ENCODE measurements around the gene RABAC1.
A peak's percentile ranks its signal among the peaks of the same experiment; 100 is the strongest.
"Not testable (repeated sequence)": the region's sequence is repeated elsewhere in the genome, so short reads cannot be mapped to it uniquely, and the experiment has no call there.

The RABAC1 gene

DNA sequence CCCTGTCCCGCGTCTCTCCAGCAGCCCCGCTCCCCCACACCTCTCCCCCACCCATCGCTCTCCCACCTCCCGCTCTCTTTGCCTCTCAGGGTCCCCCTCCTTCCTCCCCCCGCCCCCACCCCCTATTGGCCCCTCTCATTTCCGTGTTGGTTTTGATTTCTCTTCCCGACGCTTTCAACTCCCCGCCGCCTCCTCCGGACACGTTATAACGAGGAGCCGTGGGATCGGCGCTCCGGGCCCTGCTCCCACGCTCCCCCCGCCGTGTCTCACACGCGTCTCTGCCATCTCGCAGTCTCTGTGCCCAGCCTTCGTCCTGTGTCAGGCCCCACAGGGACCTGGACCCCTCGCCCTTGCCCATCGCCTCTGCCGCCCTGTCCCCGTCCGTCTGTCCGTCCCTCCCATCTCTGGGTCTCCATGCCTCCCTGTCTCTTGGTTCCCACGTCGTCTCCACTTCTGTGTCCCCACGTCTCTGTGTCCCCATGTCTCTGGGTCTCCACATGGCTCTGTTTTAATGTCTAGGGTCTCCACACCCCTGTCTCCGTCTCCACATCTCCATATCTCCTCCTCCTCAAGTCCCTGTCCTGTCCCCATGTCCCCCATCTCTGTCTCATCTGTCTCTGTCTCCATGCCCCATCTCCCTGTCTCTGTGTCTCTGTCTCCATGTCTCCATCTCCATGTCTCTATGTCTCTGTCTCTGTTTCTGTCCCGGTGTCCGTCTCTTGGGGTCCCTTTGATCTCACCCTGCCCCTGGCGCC, 43.9 kb downstream of the RABAC1 start:
- H4K20me1 ChIP-seq = peaks cover 18 to 55% (median 40%) of the 10 kb centered on the region in 11 experiments; a peak in 21 of 22 replicates
- peaks cover 68 to 85% (median 81%) of the 10 kb centered on the region in 11 experiments for H3K27me3 ChIP-seq
- H3K36me3 ChIP-seq = no peaks in the 10 kb centered on the region
- H3K4me3 ChIP-seq = peak overlapping the region in 8 of 10 experiments; percentile 7 to 51 (median 39); a peak in 9 of 20 replicates
- peak overlapping the region in 3 of 11 experiments; percentile 32 to 50 (median 38); a peak in 2 of 22 replicates for H3K9ac ChIP-seq
- peak overlapping the region; percentile 50 to 85 (median 73) for H3K4me2 ChIP-seq
- H3K27ac ChIP-seq = no peak overlapping the region
- TF ChIP-seq Cebpa-rat (IDR thresholded peaks at IDR 0.05) = no peak
- H3K9me3 ChIP-seq (replicated peaks in 1 of 11) = no peaks in the 10 kb centered on the region
- H3K4me1 ChIP-seq = peaks cover 6 to 24% (median 22%) of the 10 kb centered on the region in 10 experiments

DNA sequence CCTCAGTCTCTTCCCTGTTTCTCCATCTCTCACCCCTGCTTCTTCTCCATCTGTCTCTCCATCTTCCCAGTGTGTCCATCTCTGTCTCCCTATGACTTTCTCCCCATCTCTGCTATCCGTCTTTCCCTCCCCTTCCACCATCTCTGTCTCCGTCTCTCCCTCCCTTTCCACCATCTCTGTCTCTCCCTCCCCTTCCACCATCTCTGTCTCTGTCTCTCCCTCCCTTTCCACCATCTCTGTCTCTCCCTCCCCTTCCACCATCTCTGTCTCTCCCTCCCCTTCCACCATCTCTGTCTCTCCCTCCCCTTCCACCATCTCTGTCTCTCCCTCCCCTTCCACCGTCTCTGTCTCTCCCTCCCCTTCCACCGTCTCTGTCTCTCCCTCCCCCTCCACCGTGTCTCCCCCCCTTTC, 44.7 kb downstream of the RABAC1 start:
- not testable (repeated sequence) for H3K4me2 ChIP-seq; H3K9me3 ChIP-seq (replicated peaks in 1 of 11); H3K4me3 ChIP-seq; H3K27ac ChIP-seq; H3K36me3 ChIP-seq; H3K9ac ChIP-seq
- Histone ChIP-seq H4K20me1 (peaks cover 25 to 63% (median 47%) of the 10 kb centered on the region in 11 experiments; a peak in 21 of 22 replicates), H3K4me1 (peaks cover 6 to 24% (median 22%) of the 10 kb centered on the region in 10 experiments), H3K27me3 (peaks cover 68 to 92% (median 82%) of the 10 kb centered on the region in 11 experiments)

DNA sequence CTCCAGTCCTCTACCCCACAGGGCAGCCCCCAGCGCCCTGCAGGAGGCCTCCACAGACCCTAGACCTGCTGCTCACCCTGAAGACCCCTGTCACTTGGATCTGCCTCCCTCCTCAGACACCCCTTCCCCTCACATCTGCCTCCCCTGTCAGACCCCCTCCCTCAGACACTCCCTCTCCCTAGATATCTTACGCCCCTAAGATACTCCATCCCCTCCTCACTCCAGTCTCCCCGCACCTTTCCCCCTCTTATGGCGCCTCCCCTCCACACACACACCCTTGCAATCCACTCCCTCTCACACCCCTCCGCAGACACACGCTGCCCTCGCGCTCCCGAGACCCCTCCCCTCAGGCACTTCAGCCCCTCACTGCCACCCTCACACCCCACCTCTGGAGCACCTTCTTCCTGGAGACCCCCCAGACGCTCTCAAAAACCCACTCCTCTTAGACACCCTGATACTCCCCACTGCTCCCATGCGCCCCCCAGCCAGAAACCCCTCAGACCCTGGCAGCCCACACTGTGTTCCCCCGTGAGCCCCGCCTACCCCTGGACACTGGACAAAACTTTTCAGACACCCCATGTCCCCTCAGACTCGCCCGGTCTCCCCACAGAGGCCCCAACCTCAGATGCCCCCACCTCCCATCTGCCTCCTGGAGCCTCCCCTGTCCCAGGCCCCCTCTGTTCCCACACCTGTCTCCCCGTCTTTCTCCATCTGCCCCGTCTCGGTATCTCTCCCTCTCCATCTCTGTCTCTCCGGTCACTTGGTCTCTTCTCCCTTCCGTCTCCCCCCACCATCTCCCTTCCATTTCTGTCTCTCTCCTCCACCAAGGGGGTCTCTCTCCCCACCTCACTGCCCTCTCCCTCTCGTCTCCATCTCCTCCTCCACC, 45.3 kb downstream of the RABAC1 start:
- H3K9ac ChIP-seq = no peak overlapping the region
- peaks cover 31 to 69% (median 51%) of the 10 kb centered on the region in 11 experiments; a peak in 21 of 22 replicates for H4K20me1 ChIP-seq
- no peak overlapping the region for H3K27ac ChIP-seq
- H3K9me3 ChIP-seq (replicated peaks in 1 of 11) = no peaks in the 10 kb centered on the region
- no peak for TF ChIP-seq Cebpa-rat (IDR thresholded peaks at IDR 0.05)
- H3K4me1 ChIP-seq = peaks cover 6 to 24% (median 22%) of the 10 kb centered on the region in 10 experiments
- 0 out of 22 replicates have a peak overlapping the region, but pooled peaks of 1 of the 11 experiments have one; percentile 7 for H3K4me2 ChIP-seq
- H3K36me3 ChIP-seq = peaks cover 0 to 4% (median 0%) of the 10 kb centered on the region in 11 experiments; a peak in 3 of 22 replicates
- peaks cover 68 to 92% (median 82%) of the 10 kb centered on the region in 11 experiments for H3K27me3 ChIP-seq
- no peak overlapping the region; a peak in 1 of 20 replicates for H3K4me3 ChIP-seq

DNA sequence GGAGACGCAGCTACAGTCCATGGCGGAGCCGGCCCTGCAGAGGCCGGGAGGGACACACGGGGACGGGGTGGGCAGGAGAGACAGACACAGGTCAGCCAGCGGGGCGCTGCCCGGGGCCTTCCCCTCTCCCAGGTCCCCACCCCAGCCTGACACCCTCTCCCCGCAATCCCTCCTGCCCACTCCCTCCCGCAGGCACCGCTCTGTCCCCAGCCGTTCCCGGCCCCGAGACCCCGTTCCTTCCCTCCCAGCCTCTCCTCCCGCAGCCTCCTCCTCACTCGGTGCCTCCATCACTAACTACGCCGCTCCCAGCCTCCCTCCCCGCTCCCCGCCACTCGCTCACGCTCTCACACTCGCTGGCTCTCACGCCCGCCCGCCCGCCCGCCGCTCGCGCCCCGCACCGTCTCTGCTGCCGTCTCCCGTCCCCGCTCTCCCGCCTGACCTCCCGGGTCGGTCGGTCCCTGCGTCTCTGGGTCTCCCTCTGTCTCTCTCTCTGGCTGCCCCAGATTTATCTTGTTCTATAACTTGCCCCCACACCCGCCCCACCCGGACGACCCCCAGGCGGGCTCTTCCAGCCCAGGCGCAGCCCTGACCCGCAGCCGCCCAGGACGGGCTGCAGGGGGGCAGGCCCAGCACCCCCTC, 46.1 kb downstream of the RABAC1 start:
- Histone ChIP-seq H3K27ac (no peak overlapping the region), H3K36me3 (peaks cover 0 to 12% (median 5%) of the 10 kb centered on the region in 11 experiments; a peak in 10 of 22 replicates), H3K4me2 (0 out of 22 replicates have a peak overlapping the region, but pooled peaks of 1 of the 11 experiments have one; percentile 7), H3K4me1 (peaks cover 6 to 24% (median 22%) of the 10 kb centered on the region in 10 experiments), H3K9ac (no peak overlapping the region), H3K9me3 (replicated peaks in 1 of 11) (no peaks in the 10 kb centered on the region), H3K27me3 (peaks cover 68 to 86% (median 80%) of the 10 kb centered on the region in 11 experiments), H4K20me1 (peaks cover 38 to 74% (median 59%) of the 10 kb centered on the region in 11 experiments; a peak in 21 of 22 replicates), H3K4me3 (no peak overlapping the region; a peak in 1 of 20 replicates)
- TF ChIP-seq Cebpa-rat (IDR thresholded peaks at IDR 0.05) = no peak

DNA sequence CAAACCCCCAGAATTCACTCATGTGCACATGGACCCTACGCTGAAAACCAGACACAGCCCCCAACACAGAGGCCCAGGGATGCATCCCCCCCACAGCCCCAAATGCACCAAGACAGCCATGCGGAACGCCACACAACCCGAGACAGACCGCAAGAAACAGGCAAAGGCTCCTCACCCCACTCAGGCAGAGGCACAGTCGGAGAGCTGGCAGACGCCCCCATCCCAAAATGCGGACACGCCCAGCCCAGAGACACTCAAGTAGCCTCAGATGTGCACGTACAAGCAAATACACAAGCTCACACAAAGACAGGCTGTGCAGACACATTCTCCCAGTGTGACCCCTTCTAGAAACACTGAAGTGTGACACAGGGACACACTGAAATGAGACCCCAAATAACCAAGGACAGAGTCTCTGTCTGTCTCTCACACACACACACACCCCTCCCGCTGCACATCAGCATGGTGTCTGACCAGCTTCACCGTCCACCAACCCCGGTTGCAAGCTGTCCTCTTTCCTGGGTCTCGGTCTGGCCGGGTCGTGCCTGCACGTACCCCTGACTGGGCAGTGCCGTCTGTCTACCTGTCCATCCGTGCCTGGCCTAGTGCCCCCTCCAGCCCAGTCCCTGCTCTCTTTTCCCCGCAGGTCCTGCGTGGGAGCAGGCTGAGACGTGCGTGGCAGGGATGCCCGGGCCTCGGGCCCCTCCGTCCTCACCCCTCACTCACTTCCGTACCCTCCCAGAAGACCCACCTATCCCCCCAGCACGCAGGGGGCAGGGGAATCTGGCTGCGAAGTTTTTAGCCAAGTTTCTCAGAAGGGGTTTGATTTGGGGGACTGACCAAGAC, 47.0 kb downstream of the RABAC1 start:
- H3K27me3 ChIP-seq = peaks cover 67 to 77% (median 72%) of the 10 kb centered on the region in 11 experiments
- peak overlapping the region in 8 of 11 experiments; percentile 4 to 64 (median 56); a peak in 15 of 22 replicates for H3K4me2 ChIP-seq
- H3K4me1 ChIP-seq = peaks cover 6 to 24% (median 22%) of the 10 kb centered on the region in 10 experiments
- H3K36me3 ChIP-seq = peaks cover 3 to 18% (median 10%) of the 10 kb centered on the region in 11 experiments; a peak in 21 of 22 replicates
- H4K20me1 ChIP-seq = peaks cover 43 to 77% (median 60%) of the 10 kb centered on the region in 11 experiments; a peak in 21 of 22 replicates
- TF ChIP-seq Cebpa-rat (IDR thresholded peaks at IDR 0.05) = no peak
- H3K4me3 ChIP-seq = no peak overlapping the region
- no peak overlapping the region for H3K27ac ChIP-seq
- peak overlapping the region in 2 of 11 experiments; percentile 5 to 24; a peak in 1 of 22 replicates for H3K9ac ChIP-seq
- no peaks in the 10 kb centered on the region for H3K9me3 ChIP-seq (replicated peaks in 1 of 11)

DNA sequence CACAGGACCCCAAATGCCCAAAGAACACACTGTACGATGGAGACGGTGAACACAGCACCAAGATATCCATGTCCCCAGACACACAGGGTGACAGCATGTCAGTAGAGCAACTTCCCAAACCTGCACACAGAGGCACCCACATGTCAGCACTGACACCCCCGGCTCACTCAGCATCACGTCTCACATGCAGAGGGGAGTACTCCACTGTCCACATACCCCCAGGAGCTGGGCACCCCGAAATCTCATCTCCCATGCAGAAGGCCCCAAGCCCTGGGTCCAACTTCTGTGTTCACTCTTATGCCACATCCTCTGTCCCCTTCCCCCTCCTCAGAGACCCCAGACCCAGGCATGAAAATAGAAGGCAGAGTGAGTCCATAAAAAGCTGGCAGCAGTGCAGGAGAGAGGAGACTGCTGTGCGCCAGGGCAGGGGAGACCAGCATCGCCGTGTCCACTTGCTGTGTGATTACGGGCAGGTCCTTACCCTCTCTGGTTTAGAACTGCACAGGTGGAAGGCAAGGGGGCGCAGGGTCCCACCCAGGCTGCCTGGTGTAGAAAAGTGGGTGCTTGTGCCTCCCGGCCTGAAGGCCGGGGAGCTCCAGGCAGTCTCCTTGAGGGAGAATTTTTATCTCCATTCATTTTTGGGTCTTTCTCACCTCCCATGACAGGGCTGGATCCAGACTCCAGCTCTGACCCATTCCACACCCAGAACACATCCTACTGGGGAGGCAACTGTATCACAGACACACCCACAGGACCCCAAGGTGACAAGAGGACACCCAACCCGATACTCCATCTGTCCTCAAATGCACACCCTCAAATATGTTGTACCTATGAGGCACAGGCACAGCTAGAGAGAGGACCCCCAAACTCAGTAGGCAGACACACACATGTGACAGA, 47.9 kb downstream of the RABAC1 start:
- Histone ChIP-seq H3K4me3 (no peak overlapping the region), H3K27ac (no peak overlapping the region), H3K9me3 (replicated peaks in 1 of 11) (no peaks in the 10 kb centered on the region), H3K4me2 (peak overlapping the region in 8 of 11 experiments; percentile 4 to 64 (median 56); a peak in 15 of 22 replicates), H3K4me1 (peaks cover 6 to 24% (median 22%) of the 10 kb centered on the region in 10 experiments), H3K9ac (no peak overlapping the region), H3K36me3 (peaks cover 12 to 27% (median 19%) of the 10 kb centered on the region in 11 experiments), H4K20me1 (peaks cover 52 to 86% (median 69%) of the 10 kb centered on the region in 11 experiments; a peak in 21 of 22 replicates), H3K27me3 (peaks cover 58 to 68% (median 63%) of the 10 kb centered on the region in 11 experiments)
- TF ChIP-seq Cebpa-rat (IDR thresholded peaks at IDR 0.05) = no peak

Data from BLaER1 treated with 17β-estradiol and CSF1 and Interleukin-3, amounts not matched to agents 10 nM and 100 nM (cell line).